Measurements from ENCODE around the gene SIK2. TPM values are rescaled to one million over a fixed set of nuclear protein-coding genes. Genes with fewer than 3 reads are reported as not detected.

SIK2 gene
- total RNA-seq, 2 donors from 2014 or later: 16.2 to 21.3 TPM

- peak overlapping the region; percentile 90 for H3K27ac ChIP-seq
- intact Hi-C loops (cut with DNase I): no loop called here
- no peak overlapping the region for H3K4me3 ChIP-seq
- no peaks in the 10 kb centered on the region for H3K27me3 ChIP-seq
- H3K9ac ChIP-seq (ENCODE audit: low read depth in 2 of 2, low read length in 2 of 2): peak overlapping the region; percentile 7 to 24
- DNase-seq: no peak
- no peaks in the 10 kb centered on the region for H3K4me1 ChIP-seq
- H3K9me3 ChIP-seq: no peaks in the 10 kb centered on the region
- peaks cover 4% of the 10 kb centered on the region for H3K36me3 ChIP-seq
- no peak for TF ChIP-seq CTCF (IDR thresholded peaks at IDR 0.05)
Measured at GRCh38 chr11:111736621-111737443, 134.6 kb downstream of the SIK2 start.

- Histone ChIP-seq H3K4me3 (no peak overlapping the region), H3K9me3 (no peaks in the 10 kb centered on the region), H3K9ac (ENCODE audit: low read depth in 2 of 2, low read length in 2 of 2) (peak overlapping the region; percentile 12 to 19), H3K27me3 (no peaks in the 10 kb centered on the region), H3K27ac (peak overlapping the region; percentile 90), H3K4me1 (no peaks in the 10 kb centered on the region), H3K36me3 (peaks cover 9% of the 10 kb centered on the region)
- no peak for DNase-seq
- intact Hi-C loops (cut with DNase I): no loop called here
- TF ChIP-seq CTCF (IDR thresholded peaks at IDR 0.05): no peak
Measured at GRCh38 chr11:111737444-111738210, 135.4 kb downstream of the SIK2 start.

- H3K27me3 ChIP-seq: no peaks in the 10 kb centered on the region
- H3K9me3 ChIP-seq: no peaks in the 10 kb centered on the region
- H3K27ac ChIP-seq: no peak overlapping the region
- DNase-seq: no peak
- TF ChIP-seq CTCF (IDR thresholded peaks at IDR 0.05): no peak
- H3K36me3 ChIP-seq: peaks cover 9% of the 10 kb centered on the region
- no peak overlapping the region for H3K4me3 ChIP-seq
- H3K4me1 ChIP-seq: no peaks in the 10 kb centered on the region
- H3K9ac ChIP-seq (ENCODE audit: low read depth in 2 of 2, low read length in 2 of 2): no peak overlapping the region
- intact Hi-C loops (cut with DNase I): no loop called here
Measured at GRCh38 chr11:111739299-111739698, 137.1 kb downstream of the SIK2 start.

GRCh38 chr11:111741751-111742150 lies 139.5 kb downstream of the SIK2 start:
- Histone ChIP-seq H3K4me1 (no peaks in the 10 kb centered on the region), H3K36me3 (peaks cover 9% of the 10 kb centered on the region), H3K27me3 (no peaks in the 10 kb centered on the region), H3K9ac (ENCODE audit: low read depth in 2 of 2, low read length in 2 of 2) (no peak overlapping the region), H3K9me3 (no peaks in the 10 kb centered on the region), H3K27ac (no peak overlapping the region), H3K4me3 (no peak overlapping the region)
- no peak for TF ChIP-seq CTCF (IDR thresholded peaks at IDR 0.05)
- no peak for DNase-seq
- intact Hi-C loops (cut with DNase I): no loop called here

- Histone ChIP-seq H3K9me3 (no peaks in the 10 kb centered on the region), H3K4me1 (no peaks in the 10 kb centered on the region), H3K27me3 (no peaks in the 10 kb centered on the region), H3K4me3 (no peak overlapping the region), H3K27ac (no peak overlapping the region), H3K9ac (ENCODE audit: low read depth in 2 of 2, low read length in 2 of 2) (no peak overlapping the region), H3K36me3 (peaks cover 9% of the 10 kb centered on the region)
- intact Hi-C loops (cut with DNase I): no loop called here
- no peak for TF ChIP-seq CTCF (IDR thresholded peaks at IDR 0.05)
- DNase-seq: no peak
Measured at GRCh38 chr11:111743700-111744099, 141.5 kb downstream of the SIK2 start.

Measured in colonic mucosa (tissue), 4 donors.